ENCODE data around the gene PRDX5. TPM values are rescaled to one million over a fixed set of nuclear protein-coding genes. Genes with fewer than 3 reads are reported as not detected.
A peak's percentile ranks its signal among the peaks of the same experiment; 100 is the strongest.

PRDX5 gene
- total and polyA plus RNA-seq, 9 of the 15 experiments (the other 6 are each of a cell fraction or from before 2014, with no cell fraction given), result 40.8 to 327 (median 204) TPM

GRCh38 chr11:64355078-64355940, 37.4 kb downstream of the PRDX5 start (continued):
- peak in 1 of 2 experiments; percentile 63; a peak in 1 of 4 replicates for TF ChIP-seq ZNF639 (CRISPR knock-in tag; conservative IDR thresholded peaks at IDR 0.05 in 1 of 2, IDR thresholded peaks at IDR 0.05 in 1 of 2)
- peak in 1 of 2 experiments; percentile 15 for TF ChIP-seq E2F6 (IDR thresholded peaks at IDR 0.05; ENCODE audit: borderline replicate concordance in 1 of 2, extremely low read depth in 1 of 2, insufficient read depth in 1 of 2, insufficient read length in 1 of 2, low read depth in 1 of 2, low read length in 1 of 2, poor library complexity in 1 of 2, severe bottlenecking in 1 of 2)
- peak; percentile 86; the same call in 1 of the 2 replicates for TF ChIP-seq ZKSCAN1 (IDR thresholded peaks at IDR 0.05; ENCODE audit: low read depth, low read length)
- peak; percentile 47 for TF ChIP-seq PRDM10 (IDR thresholded peaks at IDR 0.05; ENCODE audit: partially characterized antibody)
- no peak for TF ChIP-seq ZNF121 (CRISPR knock-in tag; conservative IDR thresholded peaks at IDR 0.05)
- no peak for TF ChIP-seq ZNF282 (CRISPR knock-in tag; IDR thresholded peaks at IDR 0.05)
- 0 out of 2 replicates have a peak, but pooled peaks have one; percentile 58 for TF ChIP-seq SRSF3 (IDR thresholded peaks at IDR 0.05; ENCODE audit: insufficient read depth, low read length)
- no peak for TF ChIP-seq KHSRP (IDR thresholded peaks at IDR 0.05)
- TF ChIP-seq ZNF507 (tag; conservative IDR thresholded peaks at IDR 0.05), result no peak
- no peak for TF ChIP-seq NR2C2 (CRISPR knock-in tag; IDR thresholded peaks at IDR 0.05)
- peak; percentile 83 for TF ChIP-seq NR2C2 (tag; IDR thresholded peaks at IDR 0.05)
- TF ChIP-seq RERE (CRISPR knock-in tag; IDR thresholded peaks at IDR 0.05; ENCODE audit: borderline replicate concordance), result no peak
- TF ChIP-seq HIVEP1 (CRISPR knock-in tag; IDR thresholded peaks at IDR 0.05), result peak; percentile 92
- TF ChIP-seq ZNF583 (CRISPR knock-in tag; IDR thresholded peaks at IDR 0.05), result no peak
